Body of pancreas (tissue), 4 donors: ENCODE data around the gene FERMT2.

Experiments used
- CTCF ChIP-seq, 7 experiments: fragments of 450-650 bp in 4 of 7; fragments of 200-600 bp in 3 of 7; sonication (generic) in 3 of 7; IDR thresholded peaks; one replicate each; pipeline ENCODE4 v1.5.1; 2016 to 2019; ENCODE audit warnings: antibody characterized with exemption in 7 of 7
- POLR2A ChIP-seq, 3 donors: fragments of 450-650 bp; IDR thresholded peaks; one replicate each; pipeline ENCODE4 v1.6.1; 2016; ENCODE audit warnings: antibody characterized with exemption in 3 of 3, mild to moderate bottlenecking in 2 of 3

GRCh38 chr14:52937869-52938268 is 13.0 kb downstream of the FERMT2 start:
- no peak for TF ChIP-seq CTCF (IDR thresholded peaks at IDR 0.05)
- TF ChIP-seq POLR2A (IDR thresholded peaks at IDR 0.05): no peak
